BLaER1 treated with 17β-estradiol and CSF1 and Interleukin-3, amounts not matched to agents 10 nM and 100 nM (cell line): Measurements from ENCODE around the gene GPRC5C.

Source experiments
- H3K27ac ChIP-seq, 11 experiments: shearing (Covaris generic); formaldehyde crosslinking; 2 replicates each; pipeline ENCODE4 v1.8.1; 2022
- H3K27me3 ChIP-seq, 11 experiments: shearing (Covaris generic); formaldehyde crosslinking; 2 replicates each; pipeline ENCODE4 v1.8.1; 2022
- H3K36me3 ChIP-seq, 11 experiments: shearing (Covaris generic); formaldehyde crosslinking; 2 replicates each; pipeline ENCODE4 v1.8.1; 2022
- H3K4me1 ChIP-seq, 10 experiments: shearing (Covaris generic); formaldehyde crosslinking; 2 replicates each; pipeline ENCODE4 v1.8.1; 2022
- H3K4me2 ChIP-seq, 11 experiments: shearing (Covaris generic); formaldehyde crosslinking; 2 replicates each; pipeline ENCODE4 v1.8.1; 2022
- H3K4me3 ChIP-seq, 10 experiments: shearing (Covaris generic); formaldehyde crosslinking; 2 replicates each; pipeline ENCODE4 v1.8.1; 2022
- H3K9ac ChIP-seq, 11 experiments: shearing (Covaris generic); formaldehyde crosslinking; 2 replicates each; pipeline ENCODE4 v1.8.1; 2022
- H3K9me3 ChIP-seq, 11 experiments: shearing (Covaris generic); formaldehyde crosslinking; replicated peaks in 1 of 11; 2 replicates each; pipeline ENCODE4 v1.8.1; 2022
- H4K20me1 ChIP-seq, 11 experiments: shearing (Covaris generic); formaldehyde crosslinking; 2 replicates each; pipeline ENCODE4 v1.8.1; 2022
- Cebpa-rat ChIP-seq, 11 experiments: shearing (Covaris generic); IDR thresholded peaks; 2 replicates each; pipeline ENCODE4 v1.8.1; 2022

The GPRC5C gene

DNA sequence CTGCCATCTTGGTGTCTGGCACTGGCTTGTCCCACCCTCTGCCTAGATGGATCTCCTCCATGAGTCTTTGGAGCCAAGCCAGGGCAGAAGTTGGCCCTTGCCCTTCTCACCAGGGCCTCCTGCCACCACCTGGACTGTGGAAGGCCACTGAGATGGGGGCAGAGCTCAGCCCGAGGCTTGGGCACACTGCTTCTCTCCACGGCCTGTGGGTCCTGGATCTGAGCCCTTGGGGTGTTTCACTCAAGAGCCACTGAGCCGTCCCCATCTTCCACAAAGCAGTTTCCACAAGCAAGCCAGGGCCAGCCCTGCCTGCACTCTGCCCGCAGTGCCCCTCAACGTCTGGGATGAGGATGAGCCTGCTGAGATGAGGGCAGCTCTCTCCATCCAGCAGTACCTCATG lies 17.9 kb downstream of the GPRC5C start:
- no peaks in the 10 kb centered on the region for H3K9me3 ChIP-seq
- peak overlapping the region in 1 of 11 experiments; percentile 35; a peak in 1 of 22 replicates for H3K27ac ChIP-seq
- peaks cover 0 to 17% (median 6%) of the 10 kb centered on the region in 11 experiments; a peak in 7 of 22 replicates for H3K27me3 ChIP-seq
- no peak overlapping the region for H3K9ac ChIP-seq
- H3K36me3 ChIP-seq, result no peaks in the 10 kb centered on the region
- no peaks in the 10 kb centered on the region; a peak in 1 of 22 replicates for H4K20me1 ChIP-seq
- H3K4me2 ChIP-seq, result 0 out of 22 replicates have a peak overlapping the region, but pooled peaks of 1 of the 11 experiments have one; percentile 20
- H3K4me3 ChIP-seq, result no peak overlapping the region
- H3K4me1 ChIP-seq, result peaks cover 48 to 77% (median 67%) of the 10 kb centered on the region in 10 experiments
- TF ChIP-seq Cebpa-rat (IDR thresholded peaks at IDR 0.05), result no peak

DNA sequence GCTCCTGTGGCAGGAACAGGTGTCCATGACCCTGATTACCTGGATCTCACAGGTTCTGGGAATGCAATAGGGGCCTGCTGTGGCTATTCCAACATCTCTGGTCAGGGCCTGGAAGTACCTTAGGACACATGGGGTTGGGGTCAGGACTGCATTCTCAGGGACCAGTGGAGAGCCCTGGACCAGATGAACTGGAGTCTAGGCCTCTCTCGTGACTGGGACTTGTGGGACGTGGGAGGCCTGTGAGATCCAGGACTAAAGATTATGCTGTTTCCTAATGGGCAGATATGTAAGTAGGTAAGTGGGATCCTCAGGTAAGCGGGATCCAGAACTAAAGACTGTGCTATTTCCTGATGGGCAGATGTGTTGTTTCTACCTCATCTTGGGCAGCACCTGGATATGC lies 18.3 kb downstream of the GPRC5C start:
- no peaks in the 10 kb centered on the region for H3K9me3 ChIP-seq
- peaks cover 0 to 21% (median 9%) of the 10 kb centered on the region in 11 experiments; a peak in 8 of 22 replicates for H3K27me3 ChIP-seq
- H4K20me1 ChIP-seq, result no peaks in the 10 kb centered on the region; a peak in 1 of 22 replicates
- no peaks in the 10 kb centered on the region for H3K36me3 ChIP-seq
- H3K4me3 ChIP-seq, result no peak overlapping the region
- no peak for TF ChIP-seq Cebpa-rat (IDR thresholded peaks at IDR 0.05)
- H3K4me1 ChIP-seq, result peaks cover 48 to 77% (median 68%) of the 10 kb centered on the region in 10 experiments
- 0 out of 22 replicates have a peak overlapping the region, but pooled peaks of 1 of the 11 experiments have one; percentile 35 for H3K27ac ChIP-seq
- no peak overlapping the region for H3K9ac ChIP-seq
- no peak overlapping the region for H3K4me2 ChIP-seq

DNA sequence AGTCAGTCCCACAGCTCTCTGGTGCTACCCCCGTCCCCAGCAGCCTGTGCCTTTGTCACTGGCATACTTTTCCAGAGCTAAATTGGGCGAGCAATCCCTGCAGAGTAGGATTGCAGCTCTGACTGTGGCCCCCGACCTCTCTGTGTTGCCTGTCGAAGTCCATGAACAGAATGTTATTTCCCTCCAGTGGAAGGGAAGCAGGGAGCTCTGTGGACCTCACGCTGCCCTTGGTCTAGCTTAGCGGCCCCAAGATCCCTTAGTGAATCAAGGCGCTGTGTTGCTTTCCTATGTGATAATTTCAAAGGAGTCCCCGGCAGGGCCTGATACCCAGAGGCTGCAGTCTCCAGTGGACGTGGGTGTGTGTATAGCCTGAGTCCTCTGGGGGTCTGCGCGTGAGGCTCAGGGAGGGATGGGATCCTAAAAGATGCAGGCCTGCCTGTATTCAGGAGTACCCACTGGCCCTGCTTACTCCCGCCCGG lies 19.1 kb downstream of the GPRC5C start:
- H3K4me3 ChIP-seq, result no peak overlapping the region
- H3K36me3 ChIP-seq, result no peaks in the 10 kb centered on the region
- TF ChIP-seq Cebpa-rat (IDR thresholded peaks at IDR 0.05), result no peak
- H3K4me2 ChIP-seq, result no peak overlapping the region
- no peak overlapping the region for H3K27ac ChIP-seq
- peaks cover 5 to 27% (median 14%) of the 10 kb centered on the region in 11 experiments; a peak in 19 of 22 replicates for H3K27me3 ChIP-seq
- H3K9ac ChIP-seq, result no peak overlapping the region
- no peaks in the 10 kb centered on the region for H3K9me3 ChIP-seq
- H4K20me1 ChIP-seq, result no peaks in the 10 kb centered on the region; a peak in 1 of 22 replicates
- H3K4me1 ChIP-seq, result peaks cover 41 to 70% (median 63%) of the 10 kb centered on the region in 10 experiments

DNA sequence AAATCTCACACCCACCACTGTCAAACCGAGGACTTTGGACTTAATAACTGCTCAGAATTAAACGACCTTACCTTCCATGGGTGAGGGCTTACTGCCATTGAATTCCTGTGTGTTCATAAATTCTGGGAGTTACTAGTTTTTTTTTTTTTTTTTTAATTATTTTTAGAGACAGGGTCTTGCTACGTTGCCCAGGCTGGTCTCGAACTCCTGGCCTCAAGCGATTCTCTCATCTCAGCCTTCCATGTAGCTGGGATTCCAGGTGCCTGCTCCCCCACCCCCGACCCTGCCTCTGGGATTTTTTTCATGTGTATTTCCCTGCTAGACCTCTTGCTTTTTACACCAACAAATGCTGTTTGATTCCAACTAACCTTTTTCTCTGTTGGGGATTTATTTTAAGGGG lies 19.7 kb downstream of the GPRC5C start:
- Histone ChIP-seq H3K9ac (no peak overlapping the region), H3K4me3 (no peak overlapping the region), H3K4me2 (peak overlapping the region in 8 of 11 experiments; percentile 74 to 97 (median 88); a peak in 11 of 22 replicates), H3K36me3 (no peaks in the 10 kb centered on the region), H4K20me1 (no peaks in the 10 kb centered on the region; a peak in 1 of 22 replicates), H3K9me3 (no peaks in the 10 kb centered on the region), H3K27ac (no peak overlapping the region), H3K27me3 (peaks cover 11 to 33% (median 20%) of the 10 kb centered on the region in 11 experiments; a peak in 19 of 22 replicates), H3K4me1 (peaks cover 35 to 64% (median 58%) of the 10 kb centered on the region in 10 experiments)
- no peak for TF ChIP-seq Cebpa-rat (IDR thresholded peaks at IDR 0.05)

DNA sequence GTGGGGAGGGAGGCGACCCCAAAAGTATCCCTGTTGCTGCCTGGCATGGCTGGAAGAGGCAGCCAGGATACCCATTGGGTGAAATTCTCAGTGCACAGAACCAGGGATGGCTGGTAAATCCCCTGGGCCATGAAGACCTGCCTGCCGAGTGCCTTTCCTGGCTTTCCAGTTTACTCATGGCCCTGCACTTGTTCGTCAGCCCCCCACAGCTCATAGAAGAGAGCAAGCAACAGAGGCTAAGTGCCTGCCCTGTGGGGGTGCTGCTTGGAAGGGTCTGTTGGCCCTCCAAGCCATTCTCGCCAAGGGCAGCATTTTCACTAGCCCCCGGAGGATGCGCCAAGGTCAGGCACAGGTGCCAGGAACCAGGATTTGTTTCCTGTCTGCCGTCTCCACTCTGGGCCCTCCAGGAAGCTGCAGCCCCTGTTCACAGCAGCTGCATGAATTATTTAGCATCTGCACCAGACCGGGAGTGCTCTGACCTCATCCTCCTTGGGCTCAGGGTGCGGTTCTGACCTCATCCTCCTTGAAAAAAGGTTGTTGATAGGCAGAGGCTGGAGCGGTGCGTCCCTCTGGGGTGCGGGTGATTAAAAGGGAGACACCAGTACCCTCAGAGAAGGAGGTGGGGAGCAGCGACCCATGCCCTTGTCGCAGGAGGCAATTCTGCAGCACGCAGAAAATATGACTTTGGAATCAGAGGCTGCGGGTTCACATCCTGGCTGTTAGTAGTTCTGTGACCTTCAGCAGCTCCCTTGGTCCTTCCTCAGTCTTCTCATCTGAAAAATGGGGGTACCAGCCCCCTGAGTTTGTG lies 20.3 kb downstream of the GPRC5C start:
- H3K4me2 ChIP-seq, result peak overlapping the region; percentile 74 to 97 (median 91); a peak in 19 of 22 replicates
- peak overlapping the region in 4 of 11 experiments; percentile 25 to 55 (median 50); a peak in 1 of 22 replicates for H3K9ac ChIP-seq
- no peaks in the 10 kb centered on the region for H3K9me3 ChIP-seq
- no peaks in the 10 kb centered on the region for H3K36me3 ChIP-seq
- H4K20me1 ChIP-seq, result no peaks in the 10 kb centered on the region; a peak in 1 of 22 replicates
- no peak overlapping the region for H3K4me3 ChIP-seq
- peaks cover 15 to 40% (median 25%) of the 10 kb centered on the region in 11 experiments; a peak in 19 of 22 replicates for H3K27me3 ChIP-seq
- no peak for TF ChIP-seq Cebpa-rat (IDR thresholded peaks at IDR 0.05)
- H3K27ac ChIP-seq, result peak overlapping the region in 4 of 11 experiments; percentile 10 to 69 (median 54); a peak in 3 of 22 replicates
- H3K4me1 ChIP-seq, result peaks cover 29 to 61% (median 56%) of the 10 kb centered on the region in 10 experiments

DNA sequence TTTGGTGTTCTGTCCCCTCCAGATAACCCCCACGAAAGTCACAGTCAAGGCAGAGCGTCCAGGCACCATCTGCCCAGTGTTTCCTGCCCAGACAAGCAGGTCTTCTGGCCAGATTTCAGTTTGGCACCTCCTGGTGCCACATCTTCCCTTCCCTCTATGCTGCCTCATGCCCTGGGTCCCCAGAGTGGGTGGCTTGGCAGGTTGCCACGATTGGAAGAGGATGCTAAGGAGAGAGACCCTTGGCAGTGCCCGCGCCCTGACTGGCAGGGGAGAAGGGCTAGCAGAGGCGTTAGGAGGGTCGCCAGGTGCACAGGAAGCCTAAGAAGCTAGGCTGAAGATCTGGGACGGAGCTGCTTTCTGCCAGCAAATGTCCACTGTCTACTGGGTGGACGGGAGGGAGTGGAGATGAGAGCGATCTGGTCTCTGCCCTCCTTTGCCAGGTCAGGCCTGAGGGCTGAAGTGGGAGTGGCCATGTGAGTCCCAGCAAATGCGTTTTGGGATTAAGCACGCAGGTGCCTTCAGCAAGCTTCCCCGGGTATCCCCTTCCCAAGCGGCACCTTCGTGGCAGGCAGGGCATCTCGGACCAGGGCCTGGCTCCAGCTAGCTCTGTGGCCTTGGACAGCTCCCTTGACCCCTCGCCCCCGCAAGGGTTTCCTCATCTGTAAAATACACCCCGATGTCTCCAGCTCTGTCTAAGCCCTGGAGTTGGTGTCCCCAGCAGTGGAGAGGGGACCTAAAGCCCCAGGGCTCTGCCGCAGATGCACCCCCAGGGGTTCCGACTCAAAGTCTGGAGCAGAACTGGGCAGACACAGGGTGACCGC lies 21.2 kb downstream of the GPRC5C start:
- Histone ChIP-seq H3K27ac (peak overlapping the region in 8 of 11 experiments; percentile 25 to 69 (median 53); a peak in 13 of 22 replicates), H3K9ac (peak overlapping the region in 6 of 11 experiments; percentile 25 to 55 (median 50); a peak in 11 of 22 replicates), H3K4me1 (peaks cover 36 to 56% (median 51%) of the 10 kb centered on the region in 10 experiments), H4K20me1 (no peaks in the 10 kb centered on the region; a peak in 1 of 22 replicates), H3K27me3 (peaks cover 15 to 43% (median 25%) of the 10 kb centered on the region in 11 experiments; a peak in 19 of 22 replicates), H3K4me3 (peak overlapping the region in 2 of 10 experiments; percentile 31 to 36; a peak in 4 of 20 replicates), H3K4me2 (peak overlapping the region; percentile 74 to 97 (median 91)), H3K9me3 (no peaks in the 10 kb centered on the region), H3K36me3 (no peaks in the 10 kb centered on the region)
- no peak for TF ChIP-seq Cebpa-rat (IDR thresholded peaks at IDR 0.05)

DNA sequence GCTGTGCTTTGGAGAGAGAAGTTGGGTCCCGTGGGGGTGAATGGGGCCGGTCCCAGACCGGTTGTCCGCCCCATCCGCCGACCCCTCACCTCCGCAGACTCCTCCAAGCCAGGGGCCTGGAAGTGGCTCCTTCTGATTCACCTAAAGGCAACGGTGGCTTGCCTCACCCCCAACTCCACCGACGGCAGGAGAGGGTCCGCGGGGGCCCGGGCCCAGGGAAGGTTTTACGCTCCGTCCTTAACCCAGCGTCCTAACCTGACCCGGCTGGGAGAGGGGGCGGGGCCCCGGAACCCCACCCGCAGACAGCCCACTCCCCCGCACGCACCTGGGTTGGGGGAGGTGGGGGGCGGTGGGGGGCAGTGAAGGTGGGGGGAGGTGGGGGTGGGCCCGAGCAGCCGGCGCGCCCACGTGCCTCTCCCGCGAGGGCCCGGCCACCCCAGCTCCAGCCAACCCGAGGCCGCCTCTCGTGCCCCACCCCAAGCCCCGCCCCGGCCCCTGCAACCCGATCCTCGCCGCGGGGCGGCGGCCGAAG lies 21.8 kb downstream of the GPRC5C start:
- Histone ChIP-seq H3K4me3 (peak overlapping the region in 5 of 10 experiments; percentile 31 to 63 (median 49); a peak in 5 of 20 replicates), H3K36me3 (no peaks in the 10 kb centered on the region), H3K27ac (peak overlapping the region in 8 of 11 experiments; percentile 25 to 76 (median 57); a peak in 15 of 22 replicates), H3K27me3 (peaks cover 20 to 49% (median 25%) of the 10 kb centered on the region in 11 experiments; a peak in 19 of 22 replicates), H3K9ac (peak overlapping the region in 8 of 11 experiments; percentile 25 to 78 (median 62); a peak in 12 of 22 replicates), H3K4me2 (peak overlapping the region; percentile 91 to 97 (median 94)), H4K20me1 (no peaks in the 10 kb centered on the region; a peak in 1 of 22 replicates), H3K4me1 (peaks cover 37 to 49% (median 46%) of the 10 kb centered on the region in 10 experiments), H3K9me3 (no peaks in the 10 kb centered on the region)
- TF ChIP-seq Cebpa-rat (IDR thresholded peaks at IDR 0.05), result no peak
